ENCODE measurements around the gene C20orf204. TPM values are rescaled to one million over a fixed set of nuclear protein-coding genes. Genes with fewer than 3 reads are reported as not detected.

Gene C20orf204
- total and polyA plus RNA-seq, 12 donors, result 0.05 to 4.8 (median 0.46) TPM

GRCh38 chr20:64051561-64052325 is 15.8 kb downstream of the C20orf204 start:
- no peak for TF ChIP-seq CTCF (IDR thresholded peaks at IDR 0.05)
- peak in 1 of 2 donors; percentile 10 for TF ChIP-seq POLR2A (IDR thresholded peaks at IDR 0.05)
- peak in 5 of 7 donors; percentile 42 to 79 (median 52) for DNase-seq
- H3K4me1 ChIP-seq (replicated peaks in 1 of 2), result no peaks in the 10 kb centered on the region
- peaks cover 62% of the 10 kb centered on the region for H3K27me3 ChIP-seq
- intact Hi-C loops (cut with DNase I), result no loop called here
- no peaks in the 10 kb centered on the region for H3K9me3 ChIP-seq (replicated peaks in 1 of 3)
- no peaks in the 10 kb centered on the region for H3K36me3 ChIP-seq (replicated peaks in 1 of 2)
- H3K4me3 ChIP-seq, result no peak overlapping the region
- H3K27ac ChIP-seq, result peak overlapping the region in 4 of 5 donors; percentile 7 to 80 (median 26)
- WGBS, 4 donors, result 72 to 82% (median 72%) methylated on average over 12 to 15 of the region's 15 CpGs

- intact Hi-C loops (cut with DNase I), result no loop called here
- H3K27ac ChIP-seq, result peak overlapping the region in 4 of 5 donors; percentile 7 to 80 (median 20)
- H3K9me3 ChIP-seq (replicated peaks in 1 of 3), result no peaks in the 10 kb centered on the region
- TF ChIP-seq POLR2A (IDR thresholded peaks at IDR 0.05) (no peak), CTCF (IDR thresholded peaks at IDR 0.05) (no peak)
- 60 to 87% (median 73%) methylated on average over 1 to 10 of the region's 10 CpGs for WGBS, 4 donors
- no peak for DNase-seq
- H3K27me3 ChIP-seq, result peaks cover 58% of the 10 kb centered on the region
- H3K36me3 ChIP-seq (replicated peaks in 1 of 2), result no peaks in the 10 kb centered on the region
- no peak overlapping the region for H3K4me3 ChIP-seq
- no peaks in the 10 kb centered on the region for H3K4me1 ChIP-seq (replicated peaks in 1 of 2)
Measured at GRCh38 chr20:64052326-64052722, 16.3 kb downstream of the C20orf204 start.

- Histone ChIP-seq H3K27me3 (peaks cover 49% of the 10 kb centered on the region), H3K9me3 (replicated peaks in 1 of 3) (no peaks in the 10 kb centered on the region), H3K36me3 (replicated peaks in 1 of 2) (no peaks in the 10 kb centered on the region), H3K4me3 (no peak overlapping the region), H3K4me1 (replicated peaks in 1 of 2) (no peaks in the 10 kb centered on the region), H3K27ac (peak overlapping the region in 1 of 5 donors; percentile 80)
- TF ChIP-seq CTCF (IDR thresholded peaks at IDR 0.05) (no peak), POLR2A (IDR thresholded peaks at IDR 0.05) (no peak)
- intact Hi-C loops (cut with DNase I), result no loop called here
- 71 to 80% (median 78%) methylated on average over 23 to 33 of the region's 33 CpGs for WGBS, 4 donors
- no peak for DNase-seq
Measured at GRCh38 chr20:64052987-64053840, 17.2 kb downstream of the C20orf204 start.

Measured in adrenal gland (tissue), 12 donors.